H1 (cell line): ENCODE data around the gene SLC37A2. TPM values are rescaled to one million over a fixed set of nuclear protein-coding genes. Genes with fewer than 3 reads are reported as not detected.

ENCODE experiments used
- SP4 ChIP-seq: IDR thresholded peaks from 2 replicates; pipeline ENCODE4 v1.6.1; 2012; ENCODE audit warnings: low read length, inconsistent platforms
- polyA plus RNA-seq, 7 experiments: library from polyadenylated mRNA; depleted of rRNA in 3 of 7; stranded (reverse) in 5 of 7; unstranded in 2 of 7; fragments of >200 nt in 5 of 7; fragments of 200-250 nt in 2 of 7; gene quantifications; 1 replicate in 5 of 7; 2 replicates in 1 of 7; 4 replicates in 1 of 7; pipeline versions ENCODE4 v1.2.1 to v1.2.3, GENCODE V29; 2011 to 2013; ENCODE audit warnings: missing spikeins in 2 of 7, mixed read lengths in 2 of 7
- total RNA-seq: library from RNA; stranded (reverse); fragmentation: NEBNext Ultra II Directional; extraction: Animal tissue kit (Norgen Biotek cat#: 25700); gene quantifications from 2 replicates; pipeline ENCODE4 v1.2.1, GENCODE V29; 2021

The SLC37A2 gene
- total and polyA plus RNA-seq, 2 of the 8 experiments (the other 6 are each of a cell fraction or from before 2014, with no cell fraction given): 1.3 to 1.9 TPM

GRCh38 chr11:125053167-125053566 is 9.9 kb upstream of the SLC37A2 start (continued):
- TF ChIP-seq SP4: no peak
- TF ChIP-seq, all 59 proteins: peak for 0
